ENCODE measurements around the gene SLC25A46.

- TF ChIP-seq SP1 (IDR thresholded peaks at IDR 0.05), result no peak
- TF ChIP-seq ARNT (IDR thresholded peaks at IDR 0.05), result no peak
- no peak for TF ChIP-seq BHLHE40 (IDR thresholded peaks at IDR 0.05; ENCODE audit: borderline replicate concordance)
- no peak for TF ChIP-seq PKNOX1 (IDR thresholded peaks at IDR 0.05)
- no peak for TF ChIP-seq FOXK2 (IDR thresholded peaks at IDR 0.05)
- no peak for TF ChIP-seq TARDBP (IDR thresholded peaks at IDR 0.05)
- no peak for TF ChIP-seq NFRKB (IDR thresholded peaks at IDR 0.05)
- TF ChIP-seq FOXM1 (IDR thresholded peaks at IDR 0.05; ENCODE audit: borderline replicate concordance), result no peak
- no peak for TF ChIP-seq FOXA1 (IDR thresholded peaks at IDR 0.05)
- no peak for TF ChIP-seq SUZ12 (IDR thresholded peaks at IDR 0.05)
Observed at GRCh38 chr5:110757118-110757729, 18.4 kb downstream of the SLC25A46 start.
